SU-DHL-6 (cell line): ENCODE results near the gene A2ML1.
"Not testable (repeated sequence)": the region's sequence is repeated elsewhere in the genome, so short reads cannot be mapped to it uniquely, and the experiment has no call there.

Experiments
- H2AFZ ChIP-seq: fragments of 200-600 bp; sonication (generic); 2 replicates; pipeline ENCODE4 v1.6.1; 2014; ENCODE audit warnings: low read depth, mild to moderate bottlenecking, moderate library complexity, mixed read lengths, antibody characterized with exemption, low read length; ENCODE audit not compliant: severe bottlenecking
- H3F3A ChIP-seq: fragments of 200-600 bp; shearing (Covaris generic); 2 replicates; pipeline ENCODE4 v1.6.0; 2016; ENCODE audit warnings: antibody characterized with exemption, mild to moderate bottlenecking; ENCODE audit not compliant: insufficient read depth
- H3K27ac ChIP-seq: fragments of 200-600 bp; sonication (generic); 2 replicates; pipeline ENCODE4 v1.5.1; 2016; ENCODE audit warnings: low read depth, mild to moderate bottlenecking, low read length, moderate library complexity, mixed read lengths
- H3K27me3 ChIP-seq: fragments of 200-600 bp; sonication (generic), shearing (Covaris generic); 2 replicates; pipeline ENCODE4 v1.6.0; 2014; ENCODE audit warnings: mild to moderate bottlenecking, low read length
- H3K36me3 ChIP-seq: fragments of 200-600 bp; sonication (generic); 2 replicates; pipeline ENCODE4 v1.6.1; 2014; ENCODE audit warnings: mild to moderate bottlenecking, low read length, mixed read lengths
- H3K4me2 ChIP-seq: fragments of 300-600, 200-600 bp; shearing (Covaris generic), sonication (generic); 2 replicates; pipeline ENCODE4 v1.6.0; 2014; ENCODE audit warnings: low read length, low read depth, mild to moderate bottlenecking; ENCODE audit not compliant: poor library complexity, severe bottlenecking
- H3K4me3 ChIP-seq: fragments of 200-600 bp; sonication (generic); 2 replicates; pipeline ENCODE4 v1.5.1; 2014; ENCODE audit warnings: antibody characterized with exemption, low read length, mild to moderate bottlenecking, mixed read lengths; ENCODE audit not compliant: insufficient read depth, poor library complexity, severe bottlenecking
- H3K79me2 ChIP-seq: fragments of 200-600 bp; sonication (generic); 2 replicates; pipeline ENCODE4 v1.6.1; 2014; ENCODE audit warnings: mild to moderate bottlenecking, low read length, moderate library complexity; ENCODE audit not compliant: insufficient read depth
- H3K9ac ChIP-seq: fragments of 200-600 bp; sonication (generic); 2 replicates; pipeline ENCODE4 v1.7.0; 2014; ENCODE audit warnings: mild to moderate bottlenecking, low read length
- H3K9me2 ChIP-seq: fragments of 200-600 bp; sonication (generic); replicated peaks from 2 replicates; pipeline ENCODE4 v1.6.1; 2014; ENCODE audit warnings: low read length; ENCODE audit not compliant: insufficient read depth
- H3K9me3 ChIP-seq: fragments of 200-600 bp; sonication (generic); 2 replicates; pipeline ENCODE4 v1.6.1; 2014; ENCODE audit warnings: low read length, mixed read lengths; ENCODE audit not compliant: insufficient read depth
- H4K20me1 ChIP-seq: fragments of 200-600 bp; sonication (generic); 2 replicates; pipeline ENCODE4 v1.6.1; 2014; ENCODE audit warnings: low read depth, mild to moderate bottlenecking, antibody characterized with exemption, low read length, moderate library complexity, mixed read lengths
- CTCF ChIP-seq: fragments of 200-600 bp; sonication (generic); IDR thresholded peaks from one replicate; pipeline ENCODE4 v1.5.1; 2017; ENCODE audit warnings: antibody characterized with exemption, mild to moderate bottlenecking, low read length, moderate library complexity; ENCODE audit not compliant: insufficient read depth, poor library complexity, severe bottlenecking
- EZH2phosphoT487 ChIP-seq: fragments of 200-600 bp; sonication (generic), shearing (Covaris generic); conservative IDR thresholded peaks from 2 replicates; pipeline ENCODE4 v1.6.1; 2018; ENCODE audit warnings: mild to moderate bottlenecking, antibody characterized with exemption, low read length, moderate library complexity, mixed read lengths

A2ML1 gene

GRCh38 chr12:8899830-8900229 lies 77.4 kb downstream of the A2ML1 start:
- H3K36me3 ChIP-seq = no peaks in the 10 kb centered on the region
- no peak overlapping the region for H2AFZ ChIP-seq
- no peaks in the 10 kb centered on the region for H3K27me3 ChIP-seq
- no peaks in the 10 kb centered on the region for H4K20me1 ChIP-seq
- H3F3A ChIP-seq = no peaks in the 10 kb centered on the region
- no peak overlapping the region for H3K4me3 ChIP-seq
- no peak overlapping the region for H3K27ac ChIP-seq
- H3K9me2 ChIP-seq = no peaks in the 10 kb centered on the region
- H3K79me2 ChIP-seq = no peaks in the 10 kb centered on the region
- TF ChIP-seq EZH2phosphoT487 = no peak
- no peak for TF ChIP-seq CTCF
- no peak overlapping the region for H3K9ac ChIP-seq
- no peaks in the 10 kb centered on the region for H3K9me3 ChIP-seq
- no peak overlapping the region for H3K4me2 ChIP-seq

- not testable (repeated sequence) for H2AFZ ChIP-seq, H3K4me2 ChIP-seq
These were observed 80.3 kb downstream of the A2ML1 start for GRCh38 chr12:8902703-8903102.

GRCh38 chr12:8903646-8904045 lies 81.2 kb downstream of the A2ML1 start:
- Histone ChIP-seq H3K9me2 (no peaks in the 10 kb centered on the region), H4K20me1 (no peaks in the 10 kb centered on the region), H3K4me2 (no peak overlapping the region), H3K79me2 (no peaks in the 10 kb centered on the region), H3K9ac (no peak overlapping the region), H3K9me3 (no peaks in the 10 kb centered on the region), H3K4me3 (no peak overlapping the region), H3K27me3 (no peaks in the 10 kb centered on the region), H3F3A (no peaks in the 10 kb centered on the region), H3K36me3 (no peaks in the 10 kb centered on the region), H3K27ac (no peak overlapping the region), H2AFZ (no peak overlapping the region)
- TF ChIP-seq CTCF (no peak), EZH2phosphoT487 (no peak)

More at GRCh38 chr12:8902703-8903102, 80.3 kb downstream of the A2ML1 start:
- H3F3A ChIP-seq, H3K27me3 ChIP-seq, H3K4me3 ChIP-seq, H3K36me3 ChIP-seq, H4K20me1 ChIP-seq, H3K9me3 ChIP-seq, H3K9me2 ChIP-seq, H3K27ac ChIP-seq, H3K9ac ChIP-seq, H3K79me2 ChIP-seq: not testable (repeated sequence)

- Histone ChIP-seq H3K79me2 (no peaks in the 10 kb centered on the region), H3K27me3 (no peaks in the 10 kb centered on the region), H3K4me3 (no peak overlapping the region), H3K4me2 (no peak overlapping the region), H4K20me1 (no peaks in the 10 kb centered on the region), H2AFZ (no peak overlapping the region), H3K9ac (no peak overlapping the region), H3K36me3 (no peaks in the 10 kb centered on the region), H3K9me3 (no peaks in the 10 kb centered on the region), H3K9me2 (no peaks in the 10 kb centered on the region), H3F3A (no peaks in the 10 kb centered on the region), H3K27ac (no peak overlapping the region)
- TF ChIP-seq CTCF = no peak
- no peak for TF ChIP-seq EZH2phosphoT487
These were observed 82.2 kb downstream of the A2ML1 start for GRCh38 chr12:8904665-8905064.
